ENCODE data around the gene CCL1.

DNA sequence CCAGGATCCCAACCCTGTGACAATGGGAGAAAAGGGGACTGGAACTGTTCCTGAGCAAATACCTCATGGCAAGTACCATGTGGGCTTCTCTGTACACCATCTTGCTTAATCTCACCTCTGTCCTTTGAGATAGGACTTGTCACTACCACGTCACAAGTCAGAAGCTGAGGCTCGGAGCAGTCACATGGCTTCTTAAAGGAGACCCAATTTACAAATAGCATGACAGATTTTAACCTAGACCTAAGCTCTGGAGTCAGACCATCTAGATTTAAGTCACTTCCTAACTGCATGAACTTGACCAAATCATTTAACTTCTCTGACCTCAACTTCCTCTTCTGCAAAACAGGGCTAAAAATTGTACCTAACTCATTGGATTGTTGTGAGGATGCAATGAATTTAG is 36.0 kb upstream of the CCL1 start:
- TF ChIP-seq, protein P1, sequence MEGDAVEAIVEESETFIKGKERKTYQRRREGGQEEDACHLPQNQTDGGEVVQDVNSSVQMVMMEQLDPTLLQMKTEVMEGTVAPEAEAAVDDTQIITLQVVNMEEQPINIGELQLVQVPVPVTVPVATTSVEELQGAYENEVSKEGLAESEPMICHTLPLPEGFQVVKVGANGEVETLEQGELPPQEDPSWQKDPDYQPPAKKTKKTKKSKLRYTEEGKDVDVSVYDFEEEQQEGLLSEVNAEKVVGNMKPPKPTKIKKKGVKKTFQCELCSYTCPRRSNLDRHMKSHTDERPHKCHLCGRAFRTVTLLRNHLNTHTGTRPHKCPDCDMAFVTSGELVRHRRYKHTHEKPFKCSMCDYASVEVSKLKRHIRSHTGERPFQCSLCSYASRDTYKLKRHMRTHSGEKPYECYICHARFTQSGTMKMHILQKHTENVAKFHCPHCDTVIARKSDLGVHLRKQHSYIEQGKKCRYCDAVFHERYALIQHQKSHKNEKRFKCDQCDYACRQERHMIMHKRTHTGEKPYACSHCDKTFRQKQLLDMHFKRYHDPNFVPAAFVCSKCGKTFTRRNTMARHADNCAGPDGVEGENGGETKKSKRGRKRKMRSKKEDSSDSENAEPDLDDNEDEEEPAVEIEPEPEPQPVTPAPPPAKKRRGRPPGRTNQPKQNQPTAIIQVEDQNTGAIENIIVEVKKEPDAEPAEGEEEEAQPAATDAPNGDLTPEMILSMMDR (IDR thresholded peaks at IDR 0.05): no peak
- TF ChIP-seq POLR2A (IDR thresholded peaks at IDR 0.05): no peak

Data from body of pancreas (tissue), 4 donors.